Tibial nerve (tissue), 4 donors: ENCODE measurements around the gene ABR.

Source experiments
- CTCF ChIP-seq, 5 experiments: fragments of 200-600 bp in 3 of 5; fragments of 450-650 bp in 2 of 5; sonication (generic) in 3 of 5; IDR thresholded peaks; one replicate each; pipeline ENCODE4 v1.5.1; 2016 to 2019; ENCODE audit warnings: antibody characterized with exemption in 5 of 5, mild to moderate bottlenecking in 3 of 5, moderate library complexity in 2 of 5
- EP300 ChIP-seq, 2 donors: sonication (generic); formaldehyde crosslinking; IDR thresholded peaks; one replicate each; pipeline ENCODE4 v1.6.1; 2017; ENCODE audit warnings: antibody characterized with exemption in 2 of 2, mild to moderate bottlenecking in 1 of 2
- POLR2A ChIP-seq, 2 donors: fragments of 450-650 bp; IDR thresholded peaks; one replicate each; pipeline ENCODE4 v1.6.1; 2017; ENCODE audit warnings: antibody characterized with exemption in 2 of 2, mild to moderate bottlenecking in 2 of 2, moderate library complexity in 2 of 2

- TF ChIP-seq CTCF (IDR thresholded peaks at IDR 0.05) (no peak), POLR2A (IDR thresholded peaks at IDR 0.05) (no peak), EP300 (IDR thresholded peaks at IDR 0.05) (no peak)
These were observed 130.1 kb downstream of the ABR start for GRCh38 chr17:1049446-1050225.
